B cell (primary cell): ENCODE data around the gene MPDU1. TPM values are rescaled to one million over a fixed set of nuclear protein-coding genes. Genes with fewer than 3 reads are reported as not detected.

Source experiments
- ATAC-seq: fragments of 200-7000 bp; cut with Tn5 transposase; one replicate; pipeline ENCODE4 v1.10.0; 2021; ENCODE audit warnings: low read depth, mild to moderate bottlenecking, moderate number of reproducible peaks, moderate library complexity
- CTCF ChIA-PET: fragments of 350-600 bp; sonication (Branson Sonifier 250); formaldehyde crosslinking; loops from one replicate; lab custom pipeline; 2021; ENCODE audit warnings: antibody characterized with exemption, inconsistent platforms; lab: Charles Lee
- POLR2A ChIA-PET: fragments of 350-600 bp; sonication (Branson Sonifier 250); formaldehyde crosslinking; loops from one replicate; lab custom pipeline; 2021; ENCODE audit warnings: antibody characterized with exemption; lab: Charles Lee
- DNase-seq: peaks from one replicate; pipeline ENCODE4 v3.0.0; 2013
- H2AFZ ChIP-seq: 2 replicates; pipeline ENCODE4 v1.6.1; 2012; ENCODE audit warnings: mild to moderate bottlenecking, low read depth, low read length; ENCODE audit not compliant: insufficient read depth, poor library complexity, severe bottlenecking
- H3K27ac ChIP-seq, 2 donors: 1 replicate in 1 of 2; 2 replicates in 1 of 2; pipeline ENCODE4 v1.5.1; 2012 to 2013; ENCODE audit warnings: low read length in 2 of 2, mild to moderate bottlenecking in 2 of 2, moderate library complexity in 1 of 2
- H3K27me3 ChIP-seq, 4 experiments: fragments of 200-600 bp in 1 of 4; sonication (generic) in 1 of 4; replicated peaks in 1 of 4; 1 replicate in 2 of 4; 2 replicates in 2 of 4; pipeline versions ENCODE4 v1.6.1 to v1.7.0; 2013 to 2016; ENCODE audit warnings: low read length in 3 of 4, mild to moderate bottlenecking in 2 of 4, mixed read lengths in 1 of 4, moderate library complexity in 1 of 4; ENCODE audit not compliant: insufficient read depth in 4 of 4, control insufficient read depth in 3 of 4; ENCODE audit errors: control extremely low read depth in 1 of 4
- H3K36me3 ChIP-seq, 2 experiments: replicated peaks in 1 of 2; 1 replicate in 1 of 2; 2 replicates in 1 of 2; pipeline versions ENCODE4 v1.6.1 to v1.7.1; 2013; ENCODE audit warnings: low read length in 1 of 2; ENCODE audit not compliant: insufficient read depth in 2 of 2, control insufficient read depth in 1 of 2; ENCODE audit errors: control extremely low read depth in 1 of 2, extremely low read depth in 1 of 2
- H3K4me1 ChIP-seq, 2 donors: fragments of 200-600 bp in 1 of 2; sonication (generic) in 1 of 2; 1 replicate in 1 of 2; 2 replicates in 1 of 2; pipeline versions ENCODE4 v1.5.1 to v1.6.1; 2013 to 2017; ENCODE audit warnings: low read length in 2 of 2; ENCODE audit not compliant: control insufficient read depth in 2 of 2, insufficient read depth in 2 of 2
- H3K4me2 ChIP-seq: replicated peaks from 2 replicates; pipeline ENCODE3; 2012; ENCODE audit warnings: mild to moderate bottlenecking, low read depth, low read length; ENCODE audit not compliant: poor library complexity, severe bottlenecking
- H3K4me3 ChIP-seq, 5 experiments: fragments of 200-600 bp in 1 of 5; sonication (generic) in 1 of 5; 1 replicate in 3 of 5; 2 replicates in 2 of 5; pipeline versions ENCODE4 v1.5.1 to v1.7.0; 2011 to 2016; ENCODE audit warnings: low read length in 4 of 5, mild to moderate bottlenecking in 4 of 5, low read depth in 2 of 5, control low read depth in 1 of 5, moderate library complexity in 1 of 5; ENCODE audit not compliant: insufficient read depth in 1 of 5; ENCODE audit errors: control extremely low read depth in 1 of 5, extremely low read depth in 1 of 5
- H3K79me2 ChIP-seq: fragments of 200-600 bp; sonication (generic); one replicate; pipeline ENCODE4 v1.6.0; 2016; ENCODE audit warnings: low read length; ENCODE audit not compliant: control insufficient read depth, insufficient read depth
- H3K9ac ChIP-seq: fragments of 200-600 bp; sonication (generic); 2 replicates; pipeline ENCODE4 v1.6.1; 2017; ENCODE audit warnings: mild to moderate bottlenecking, low read length, moderate library complexity
- H3K9me3 ChIP-seq, 3 donors: one replicate each; pipeline versions ENCODE4 v1.6.1 to v1.7.1; 2013; ENCODE audit warnings: low read length in 2 of 3; ENCODE audit not compliant: control insufficient read depth in 2 of 3, insufficient read depth in 1 of 3; ENCODE audit errors: control extremely low read depth in 1 of 3
- H4K20me1 ChIP-seq: 2 replicates; pipeline ENCODE4 v1.6.0; 2012; ENCODE audit warnings: mild to moderate bottlenecking, low read length; ENCODE audit not compliant: insufficient read depth, control insufficient read depth, poor library complexity, severe bottlenecking
- H3K27ac Mint-ChIP-seq: one replicate; pipeline ENCODE4 v1.8.0; 2021; ENCODE audit warnings: mixed read lengths
- H3K27me3 Mint-ChIP-seq: one replicate; pipeline ENCODE4 v1.8.0; 2021; ENCODE audit warnings: mixed read lengths
- H3K4me1 Mint-ChIP-seq: one replicate; pipeline ENCODE4 v1.8.0; 2021; ENCODE audit warnings: mixed read lengths
- H3K4me3 Mint-ChIP-seq: one replicate; pipeline ENCODE4 v1.8.0; 2021; ENCODE audit warnings: mixed read lengths
- H3K9me3 Mint-ChIP-seq: one replicate; pipeline ENCODE4 v1.8.0; 2022; ENCODE audit warnings: mixed read lengths; ENCODE audit not compliant: insufficient read depth
- CTCF ChIP-seq: fragments of 200-600 bp; IDR thresholded peaks from one replicate; pipeline ENCODE4 v1.8.0; 2022; ENCODE audit warnings: antibody characterized with exemption, mild to moderate bottlenecking
- EZH2 ChIP-seq: IDR thresholded peaks from 2 replicates; pipeline ENCODE4 v1.6.1; 2012; ENCODE audit warnings: borderline replicate concordance, low read depth, mild to moderate bottlenecking, moderate library complexity, low read length; ENCODE audit not compliant: insufficient read depth, poor library complexity, severe bottlenecking
- WGBS: methylation state at CpG from one replicate; pipeline ENCODE4 v1.1.5; 2013; ENCODE audit warnings: missing lambda C conversion rate; ENCODE audit not compliant: insufficient coverage; 5-methylcytosine and 5-hydroxymethylcytosine counted together
- intact Hi-C: fragments of 100-400 bp; cut with micrococcal nuclease; formaldehyde crosslinking; loops from one replicate; pipeline ENCODE4 v1.10.0; 2022
- polyA plus RNA-seq: library from polyadenylated mRNA; depleted of rRNA; stranded (reverse); fragments of >200 nt; gene quantifications from 2 replicates; pipeline ENCODE4 v1.2.3, GENCODE V29; 2012
- total RNA-seq, 2 donors: library from RNA; stranded (reverse); fragments of 120-200 nt in 1 of 2; gene quantifications; 1 replicate in 1 of 2; 2 replicates in 1 of 2; pipeline versions ENCODE4 v1.2.3 to v1.2.4, GENCODE V29; 2013 to 2022

The MPDU1 gene
- total and polyA plus RNA-seq, 2 donors (not counting 1 experiment from before 2014, with no cell fraction given), result 31.7 to 51.5 TPM

GRCh38 chr17:7587420-7588151, 3.9 kb downstream of the MPDU1 start:
- CTCF ChIA-PET, result interaction anchor here (0.6 to 7.9 kb wide), 9 partner anchors 11 to 542 kb away, joined by 3 to 111 read pairs (median 5); partner anchors contain the start of gene TMEM95
- no peak overlapping the region for H3K27ac ChIP-seq
- TF ChIP-seq CTCF (no peak), EZH2 (no peak)
- peaks cover 30% of the 10 kb centered on the region for H3K79me2 ChIP-seq
- Mint-ChIP-seq H3K27me3 (no peaks in the 10 kb centered on the region), H3K27ac (no peak overlapping the region), H3K4me3 (no peak overlapping the region), H3K4me1 (peaks cover 23% of the 10 kb centered on the region), H3K9me3 (no peaks in the 10 kb centered on the region)
- H3K27me3 ChIP-seq, result no peaks in the 10 kb centered on the region
- peaks cover 17 to 33% of the 10 kb centered on the region in 2 donors for H3K4me1 ChIP-seq
- ATAC-seq, result no peak
- H3K4me2 ChIP-seq, result no peak overlapping the region
- WGBS, result 94% methylated on average over 6 of the region's 12 CpGs
- no peak overlapping the region for H3K4me3 ChIP-seq
- H4K20me1 ChIP-seq, result no peaks in the 10 kb centered on the region
- H3K9ac ChIP-seq, result no peak overlapping the region
- no peaks in the 10 kb centered on the region for H3K9me3 ChIP-seq
- intact Hi-C loops, result loop anchor here (10.0 kb wide), 1 partner anchor 543 kb away; the partner anchor contains the start of gene SLC16A11
- H3K36me3 ChIP-seq, result peaks cover 0 to 32% of the 10 kb centered on the region in 2 experiments
- POLR2A ChIA-PET, result interaction anchor here (0.5 to 0.6 kb wide), 2 partner anchors 98 to 319 kb away, joined by 3 to 4 read pairs; no protein-coding TSS in a partner anchor
- no peak overlapping the region for H2AFZ ChIP-seq
- DNase-seq, result no peak
